ENCODE measurements around the gene GPRC5A. TPM values are rescaled to one million over a fixed set of nuclear protein-coding genes. Genes with fewer than 3 reads are reported as not detected.
A peak's percentile ranks its signal among the peaks of the same experiment; 100 is the strongest.
"Not testable (repeated sequence)": the region's sequence is repeated elsewhere in the genome, so short reads cannot be mapped to it uniquely, and the experiment has no call there.

Gene GPRC5A, protein sequence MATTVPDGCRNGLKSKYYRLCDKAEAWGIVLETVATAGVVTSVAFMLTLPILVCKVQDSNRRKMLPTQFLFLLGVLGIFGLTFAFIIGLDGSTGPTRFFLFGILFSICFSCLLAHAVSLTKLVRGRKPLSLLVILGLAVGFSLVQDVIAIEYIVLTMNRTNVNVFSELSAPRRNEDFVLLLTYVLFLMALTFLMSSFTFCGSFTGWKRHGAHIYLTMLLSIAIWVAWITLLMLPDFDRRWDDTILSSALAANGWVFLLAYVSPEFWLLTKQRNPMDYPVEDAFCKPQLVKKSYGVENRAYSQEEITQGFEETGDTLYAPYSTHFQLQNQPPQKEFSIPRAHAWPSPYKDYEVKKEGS
- 162 and 185 TPM in 2 replicates for total RNA-seq (2014; rRNA removed; shearing (Covaris generic))

DNA sequence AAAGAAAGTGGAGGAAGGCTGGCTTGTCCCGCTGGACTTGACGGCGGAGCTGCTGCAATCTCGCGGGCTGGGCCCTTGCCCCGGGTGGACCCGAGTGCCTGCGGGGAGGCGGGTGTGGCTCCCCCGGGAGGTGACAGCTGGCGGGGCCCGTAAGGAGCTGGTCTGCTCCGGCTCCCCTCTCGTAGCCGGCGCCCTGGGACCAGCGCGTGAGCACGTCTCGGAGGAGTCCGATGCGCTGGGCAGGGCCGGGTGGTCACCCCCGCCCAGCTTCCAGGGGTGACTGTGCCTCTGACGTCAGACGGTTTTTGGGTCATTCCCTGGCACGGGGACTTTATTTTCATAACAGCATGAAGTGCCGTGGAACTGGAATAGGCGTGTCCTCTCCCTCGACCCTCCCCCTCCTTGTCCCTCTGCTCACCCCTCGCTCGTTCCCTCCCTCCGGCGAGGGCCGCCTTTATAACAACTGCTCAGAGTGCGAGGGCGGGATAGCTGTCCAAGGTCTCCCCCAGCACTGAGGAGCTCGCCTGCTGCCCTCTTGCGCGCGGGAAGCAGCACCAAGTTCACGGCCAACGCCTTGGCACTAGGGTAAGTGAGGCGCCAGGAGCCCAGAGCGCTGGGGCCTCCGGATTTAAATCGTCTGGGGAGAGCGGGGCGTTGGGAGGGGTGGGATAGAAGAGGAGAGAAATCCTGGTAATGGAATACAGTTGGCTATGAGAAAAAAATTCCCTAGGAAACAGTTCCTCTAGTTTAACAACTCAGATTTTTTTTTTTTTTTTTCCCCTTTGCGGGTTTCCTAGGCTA lies at the start of gene GPRC5A:
TSS of gene GPRC5A (plus strand) at position 483 of the 801 bp plus-strand sequence. CDS start 16,688 bp downstream, outside the sequence.
- peak; percentile 99 for DNase-seq (ENCODE audit: low spot score)

- DNase-seq (ENCODE audit: low spot score), result no peak
Measured at GRCh38 chr12:12845794-12846243, 45.5 kb upstream of the GPRC5A start.

GRCh38 chr12:12846780-12847179 lies 44.6 kb upstream of the GPRC5A start:
- not testable (repeated sequence) for DNase-seq (ENCODE audit: low spot score)

DNA sequence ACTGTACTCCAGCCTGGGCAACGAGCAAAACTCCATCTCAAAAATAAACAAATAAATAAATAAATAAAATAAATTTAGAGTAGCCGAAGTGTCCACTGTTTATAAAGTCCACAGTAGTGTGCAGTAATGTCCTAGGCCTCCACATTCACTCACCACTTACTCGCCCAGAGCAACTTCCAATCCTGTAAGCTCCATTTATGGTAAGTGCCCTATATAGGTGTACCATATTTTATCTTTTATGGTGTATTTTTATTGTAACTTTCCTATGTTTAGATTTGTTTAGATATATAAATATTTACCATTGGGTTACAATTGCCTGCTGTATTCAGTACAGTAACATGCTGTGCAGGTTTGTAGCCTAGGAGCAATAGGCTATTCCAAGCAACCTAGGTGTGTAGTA lies 37.9 kb upstream of the GPRC5A start:
- no peak for DNase-seq (ENCODE audit: low spot score)

GRCh38 chr12:12859690-12860089 lies 31.7 kb upstream of the GPRC5A start:
- no peak for DNase-seq (ENCODE audit: low spot score)

DNA sequence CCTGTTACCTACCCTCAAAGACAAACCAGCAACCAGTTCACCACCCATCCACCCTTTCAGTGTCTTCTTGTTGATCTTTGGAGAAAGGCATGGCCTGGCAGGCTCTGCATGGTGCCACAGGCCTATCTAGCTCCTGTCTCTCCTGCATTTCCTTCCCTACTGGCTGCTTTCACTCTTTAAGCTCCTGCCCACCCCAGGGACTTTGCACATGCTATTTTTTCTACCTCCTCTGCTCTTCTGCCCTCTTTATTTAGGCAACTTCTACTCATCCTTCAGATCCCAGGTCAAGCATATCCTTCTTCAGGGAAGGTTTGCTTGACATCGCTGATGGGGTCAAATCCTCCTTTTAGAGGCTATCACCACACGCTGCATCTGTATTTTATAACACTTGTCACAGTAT lies 27.1 kb upstream of the GPRC5A start:
- no peak for DNase-seq (ENCODE audit: low spot score)

DNA sequence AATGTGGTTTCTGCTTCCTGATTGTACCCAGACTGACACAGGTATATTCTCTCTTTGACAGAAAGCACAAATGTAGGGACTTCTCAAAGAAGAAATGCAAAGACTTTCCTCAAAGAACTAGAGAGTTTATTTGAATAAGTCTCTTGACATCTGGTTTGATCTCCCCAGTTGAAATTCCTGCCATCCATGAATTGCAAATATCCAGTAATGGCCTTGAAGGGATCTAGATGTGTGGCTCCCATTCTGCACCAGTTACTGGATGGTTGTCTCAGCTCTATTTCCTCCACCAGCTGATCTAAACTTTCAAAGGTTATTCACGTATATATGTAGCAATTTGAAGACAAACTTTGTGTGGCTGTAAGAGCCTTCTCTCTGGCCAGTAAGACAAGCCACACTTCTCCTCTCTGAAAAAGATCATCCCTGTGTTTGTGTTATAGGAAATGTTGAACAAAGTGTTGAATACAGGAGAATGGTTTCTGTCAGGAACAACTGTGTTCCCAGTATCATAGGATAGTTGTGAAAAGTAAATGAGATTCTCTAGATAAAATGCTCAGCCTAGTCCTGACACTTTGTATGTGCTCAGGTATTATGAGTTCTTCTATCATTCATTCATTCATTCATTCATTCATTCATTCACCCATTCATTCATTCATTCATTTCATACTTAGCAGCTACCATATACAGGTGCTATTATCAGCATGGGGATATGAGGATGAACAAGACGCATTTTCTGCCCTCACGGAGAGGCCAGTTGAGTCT lies 22.7 kb upstream of the GPRC5A start:
- no peak for DNase-seq (ENCODE audit: low spot score)

DNA sequence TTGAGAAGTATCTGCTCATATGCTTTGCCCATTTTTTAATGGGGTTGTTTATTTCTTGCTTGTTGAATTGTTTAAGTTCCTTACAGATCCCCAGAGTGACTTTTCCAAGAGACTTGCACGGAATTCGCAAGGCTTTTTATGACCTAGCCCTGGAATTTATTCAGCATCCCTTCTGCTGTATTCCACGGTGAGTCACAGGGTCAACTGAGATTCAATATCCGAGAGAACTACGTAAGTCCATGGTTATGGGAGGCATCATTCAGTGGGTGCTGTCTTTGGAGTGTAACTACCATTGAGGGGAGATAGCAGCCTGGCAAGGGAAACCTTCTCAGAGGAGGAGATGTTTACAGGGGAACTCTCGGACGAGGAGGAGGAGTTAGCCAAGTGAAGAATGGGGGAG lies 20.9 kb upstream of the GPRC5A start:
- DNase-seq (ENCODE audit: low spot score), result peak; percentile 75

DNA sequence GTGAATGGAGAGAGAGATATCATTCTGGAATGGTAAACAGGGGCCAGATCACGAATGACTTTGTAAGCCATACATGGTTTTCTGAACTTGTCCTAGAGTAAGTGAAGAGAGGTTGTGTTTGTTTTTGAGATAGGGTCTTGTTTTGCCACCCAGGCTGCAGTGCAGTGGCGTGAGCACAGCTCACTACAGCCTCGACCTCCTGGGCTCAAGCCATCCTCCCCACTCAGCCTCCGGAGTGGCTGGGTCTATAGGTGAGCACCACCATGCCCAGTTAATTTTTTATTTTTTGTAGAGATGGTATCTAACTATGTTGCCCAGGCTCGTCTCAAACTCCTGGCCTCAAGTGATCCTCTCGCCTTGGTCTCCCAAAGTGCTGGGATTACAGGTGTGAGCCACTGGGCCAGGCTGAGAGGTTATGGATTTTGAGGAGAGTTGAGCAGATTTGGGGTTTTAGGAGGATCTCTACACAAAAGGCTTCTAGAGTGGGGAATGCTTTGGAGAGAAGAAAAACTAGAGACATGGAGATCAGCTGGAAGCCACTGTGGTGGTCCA lies 19.7 kb upstream of the GPRC5A start:
- no peak for DNase-seq (ENCODE audit: low spot score)

- peak; percentile 98 for DNase-seq (ENCODE audit: low spot score)
Measured at GRCh38 chr12:12872139-12872933, 19.0 kb upstream of the GPRC5A start.

DNA sequence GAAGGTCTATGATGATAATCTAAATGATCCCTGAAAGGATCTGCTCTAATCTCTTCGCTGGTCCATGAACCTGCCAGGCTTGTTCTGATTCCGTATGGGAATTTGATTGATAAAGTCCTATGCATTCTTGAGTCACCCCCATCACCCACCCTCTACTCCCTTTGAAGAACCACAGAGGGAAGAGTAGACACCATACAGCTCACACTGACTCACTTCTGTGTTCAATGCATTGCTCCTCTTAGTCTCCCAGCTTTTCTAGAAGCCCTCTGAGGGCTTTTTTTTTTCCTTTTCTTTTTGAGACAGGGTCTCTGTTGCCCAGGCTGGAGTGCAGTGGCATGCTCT lies 18.5 kb upstream of the GPRC5A start:
- no peak for DNase-seq (ENCODE audit: low spot score)

- DNase-seq (ENCODE audit: low spot score), result peak; percentile 43
Measured at GRCh38 chr12:12874029-12874428, 17.3 kb upstream of the GPRC5A start.

DNA sequence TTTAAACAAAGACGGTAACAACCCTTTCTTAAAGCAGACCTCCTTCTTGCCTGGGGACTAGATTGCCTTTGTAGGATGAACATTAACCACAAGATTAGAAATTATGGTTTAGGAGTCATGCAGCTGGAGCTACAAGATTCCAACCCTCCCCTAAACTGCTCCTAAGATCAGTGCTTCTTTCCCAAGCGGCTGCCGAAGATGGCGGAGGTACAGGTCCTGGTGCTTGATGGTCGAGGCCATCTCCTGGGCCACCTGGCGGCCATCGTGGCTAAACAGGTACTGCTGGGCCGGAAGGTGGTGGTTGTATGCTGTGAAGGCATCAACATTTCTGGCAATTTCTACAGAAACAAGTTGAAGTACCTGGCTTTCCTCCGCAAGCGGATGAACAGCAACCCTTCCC lies 16.1 kb upstream of the GPRC5A start:
- DNase-seq (ENCODE audit: low spot score), result not testable (repeated sequence)

- peak; percentile 80 for DNase-seq (ENCODE audit: low spot score)
Measured at GRCh38 chr12:12877153-12877768, 14.1 kb upstream of the GPRC5A start.

GRCh38 chr12:12877781-12878455 lies 13.4 kb upstream of the GPRC5A start:
- no peak for DNase-seq (ENCODE audit: low spot score)

DNA sequence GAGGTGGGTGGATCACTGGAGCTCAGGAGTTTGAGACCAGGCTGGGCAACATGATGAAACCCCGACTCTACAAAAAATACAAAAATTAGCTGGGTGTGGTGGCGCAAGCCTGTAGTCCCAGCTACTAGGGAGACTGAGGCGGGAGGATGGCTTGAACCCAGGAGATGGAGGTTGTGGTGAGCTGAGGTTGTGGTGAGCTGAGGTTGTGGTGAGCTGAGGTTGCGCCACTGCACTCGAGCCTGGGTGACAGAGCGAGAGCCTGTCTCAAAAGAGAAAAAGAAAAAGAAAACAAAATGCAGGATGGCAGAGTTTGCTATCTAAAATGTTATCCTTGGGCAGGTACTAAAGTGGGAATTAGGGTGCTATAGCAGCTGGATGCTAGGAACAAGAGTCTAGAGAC lies 10.8 kb upstream of the GPRC5A start:
- no peak for DNase-seq (ENCODE audit: low spot score)

DNA sequence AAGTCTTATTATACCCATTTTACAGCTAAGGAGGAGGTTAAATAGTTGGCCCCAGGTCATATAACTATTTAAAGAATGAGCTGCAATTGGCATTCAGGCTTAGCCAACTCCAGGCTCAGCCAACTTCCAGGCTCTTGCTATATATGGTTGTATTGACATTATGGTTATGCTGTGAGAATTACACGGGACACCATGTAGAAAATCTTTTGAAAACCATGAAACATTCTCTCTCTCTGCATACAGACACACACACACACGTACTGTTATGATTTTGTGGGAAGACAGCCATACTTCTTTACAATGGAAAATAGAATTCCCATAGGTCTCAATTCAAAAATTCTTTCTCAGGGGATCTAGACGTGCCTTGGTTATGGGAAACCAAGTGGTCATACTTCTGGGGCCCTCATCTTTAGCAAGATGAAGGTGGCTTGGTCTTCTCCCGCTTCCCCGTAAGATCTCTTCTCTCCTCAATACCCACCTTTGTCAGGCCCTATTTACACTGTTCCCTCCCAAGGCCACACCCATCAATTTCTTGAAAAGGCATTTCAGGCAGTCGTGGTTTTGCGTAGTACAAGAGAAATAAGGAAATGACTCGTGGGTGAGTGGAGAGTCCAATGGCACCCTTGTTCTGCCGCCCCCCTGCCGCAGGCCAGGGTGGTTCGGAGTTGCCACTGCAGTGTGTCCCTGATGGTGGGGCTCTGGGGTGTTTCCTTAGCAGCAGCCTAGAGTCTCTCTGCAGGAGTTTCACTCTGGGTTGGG lies 10.0 kb upstream of the GPRC5A start:
- peak; percentile 71 for DNase-seq (ENCODE audit: low spot score)

DNA sequence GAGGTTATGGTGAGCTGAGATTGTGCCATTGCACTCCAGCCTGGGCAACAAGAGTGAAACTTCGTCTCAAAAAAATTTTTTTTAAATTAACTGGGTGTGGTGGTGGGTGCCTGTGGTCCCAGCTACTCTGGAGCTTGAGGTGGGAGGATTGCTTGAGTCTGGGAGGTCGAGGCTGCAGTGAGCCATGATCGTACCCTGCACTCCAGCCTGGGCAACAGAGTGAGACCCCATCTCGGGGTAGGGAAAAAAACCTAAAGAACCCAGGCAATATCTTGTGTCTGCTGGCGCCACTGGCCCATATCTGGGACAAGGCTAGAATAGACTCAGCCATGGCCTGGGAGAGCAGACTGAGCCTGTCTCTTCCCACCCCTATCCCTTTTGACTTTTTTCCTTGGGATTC lies 9.1 kb upstream of the GPRC5A start:
- DNase-seq (ENCODE audit: low spot score), result no peak

DNA sequence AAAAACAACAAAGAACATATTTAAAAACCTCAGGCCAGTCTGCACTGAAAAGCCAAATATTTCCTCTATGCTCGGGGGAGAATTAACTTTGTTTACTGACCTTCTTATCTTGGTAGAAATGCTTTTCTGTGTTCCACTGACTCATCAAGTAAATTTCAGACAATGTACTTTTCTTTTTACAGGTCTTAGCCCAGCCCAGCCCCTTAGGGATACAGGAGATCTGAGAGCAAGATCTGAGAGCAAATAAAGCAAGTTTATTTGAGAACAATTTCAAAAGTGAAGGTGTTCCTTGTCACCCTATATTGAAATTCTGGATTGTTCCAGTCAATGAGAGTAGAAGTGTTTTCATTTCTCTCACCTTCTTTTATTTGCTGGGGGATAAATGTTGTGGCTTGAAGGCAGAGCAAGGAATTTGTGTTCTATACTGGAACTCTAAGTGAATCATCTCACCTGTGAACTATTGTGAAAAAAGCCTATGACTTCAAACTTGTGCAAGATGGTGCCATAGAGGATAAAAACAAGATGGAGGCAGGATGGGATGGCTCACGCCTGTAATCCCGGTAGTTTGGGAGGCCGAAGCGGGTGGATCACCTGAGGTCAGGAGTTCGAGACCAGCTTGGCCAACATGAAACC lies 7.9 kb upstream of the GPRC5A start:
- peak; percentile 88 for DNase-seq (ENCODE audit: low spot score)
